NCI-H1694 treated with DMSO at 0.1 percent for 48 hours (cell line): ENCODE results near the gene CHAF1A.
A peak's percentile ranks its signal among the peaks of the same experiment; 100 is the strongest.

ENCODE experiments used
- DNase-seq: peaks from one replicate; lab custom pipeline; 2025; lab: John Stamatoyannopoulos, UW

CHAF1A gene

GRCh38 chr19:4456843-4457653 lies 54.6 kb downstream of the CHAF1A start:
- DNase-seq = no peak

GRCh38 chr19:4457654-4458395 lies 55.4 kb downstream of the CHAF1A start, which contains the start of gene UBXN6:
UBXN6 (minus strand) TSS chr19:4457794; CDS start chr19:4457697, 97 bp downstream.
- peak; percentile 87 for DNase-seq

- DNase-seq = no peak
Observed at GRCh38 chr19:4464815-4465581, 62.6 kb downstream of the CHAF1A start.

GRCh38 chr19:4467835-4468234 lies 65.4 kb downstream of the CHAF1A start:
- no peak for DNase-seq

GRCh38 chr19:4471403-4472173 lies 69.1 kb downstream of the CHAF1A start:
- peak; percentile 99 for DNase-seq

GRCh38 chr19:4472174-4472974 lies 69.9 kb downstream of the CHAF1A start, which contains the start of gene HDGFL2:
HDGFL2 (plus strand) TSS chr19:4472297; CDS start chr19:4472351, 54 bp downstream.
- DNase-seq = no peak

GRCh38 chr19:4473011-4473762 lies 70.7 kb downstream of the CHAF1A start:
- no peak for DNase-seq

- DNase-seq = no peak
Observed at GRCh38 chr19:4473763-4474513, 71.5 kb downstream of the CHAF1A start.

- peak; percentile 65 for DNase-seq
Observed at GRCh38 chr19:4474514-4475022, 72.1 kb downstream of the CHAF1A start.

GRCh38 chr19:4477034-4477801 lies 74.8 kb downstream of the CHAF1A start:
- no peak for DNase-seq

GRCh38 chr19:4482721-4483364 lies 80.4 kb downstream of the CHAF1A start:
- DNase-seq = no peak

GRCh38 chr19:4483385-4483784 lies 80.9 kb downstream of the CHAF1A start:
- no peak for DNase-seq

GRCh38 chr19:4487572-4487971 lies 85.1 kb downstream of the CHAF1A start:
- no peak for DNase-seq

- no peak for DNase-seq
Observed at GRCh38 chr19:4488496-4488895, 86.1 kb downstream of the CHAF1A start.

- no peak for DNase-seq
Observed at GRCh38 chr19:4491446-4491845, 89.0 kb downstream of the CHAF1A start.

GRCh38 chr19:4492337-4493103 lies 90.1 kb downstream of the CHAF1A start:
- DNase-seq = no peak
